AML-193 (cell line): Measurements from ENCODE around the gene NFATC1.

Experiments
- DNase-seq, 2 experiments: peaks; one replicate each; lab custom pipeline; 2025; lab: John Stamatoyannopoulos, UW

The NFATC1 gene

GRCh38 chr18:79522451-79523205 is 126.9 kb downstream of the NFATC1 start:
- DNase-seq: no peak

GRCh38 chr18:79523206-79523735 is 127.5 kb downstream of the NFATC1 start:
- DNase-seq: no peak

GRCh38 chr18:79523736-79524180 is 128.0 kb downstream of the NFATC1 start:
- DNase-seq: peak; percentile 67 to 70

GRCh38 chr18:79524181-79525078 is 128.7 kb downstream of the NFATC1 start:
- DNase-seq: no peak

GRCh38 chr18:79525556-79526467 is 130.1 kb downstream of the NFATC1 start:
- DNase-seq: no peak

GRCh38 chr18:79526468-79527460 is 131.0 kb downstream of the NFATC1 start:
- DNase-seq: no peak

- DNase-seq: no peak
These were observed 132.1 kb downstream of the NFATC1 start for GRCh38 chr18:79527656-79528315.

GRCh38 chr18:79528316-79528695 is 132.6 kb downstream of the NFATC1 start:
- DNase-seq: no peak

GRCh38 chr18:79528846-79529245 is 133.1 kb downstream of the NFATC1 start:
- DNase-seq: peak; percentile 40 to 52

- no peak for DNase-seq
These were observed 133.6 kb downstream of the NFATC1 start for GRCh38 chr18:79529296-79529695.

GRCh38 chr18:79529991-79530390 is 134.3 kb downstream of the NFATC1 start:
- no peak for DNase-seq

- no peak for DNase-seq
These were observed 135.1 kb downstream of the NFATC1 start for GRCh38 chr18:79530821-79531220.

- no peak for DNase-seq
These were observed 135.7 kb downstream of the NFATC1 start for GRCh38 chr18:79531386-79531785.

- DNase-seq: no peak
These were observed 136.2 kb downstream of the NFATC1 start for GRCh38 chr18:79531926-79532312.

GRCh38 chr18:79532313-79533007 is 136.7 kb downstream of the NFATC1 start:
- no peak for DNase-seq

GRCh38 chr18:79533146-79533545 is 137.4 kb downstream of the NFATC1 start:
- DNase-seq: no peak

- DNase-seq: no peak
These were observed 137.9 kb downstream of the NFATC1 start for GRCh38 chr18:79533591-79533990.

GRCh38 chr18:79534356-79534755 is 138.6 kb downstream of the NFATC1 start:
- DNase-seq: no peak

GRCh38 chr18:79537758-79538157 is 142.0 kb downstream of the NFATC1 start:
- no peak for DNase-seq
